Measurements from ENCODE around the gene PLD5.
"Not testable (repeated sequence)": the region's sequence is repeated elsewhere in the genome, so short reads cannot be mapped to it uniquely, and the experiment has no call there.

The PLD5 gene

GRCh38 chr1:242133796-242134195 is 390.7 kb downstream of the PLD5 start:
- no peak for DNase-seq

DNA sequence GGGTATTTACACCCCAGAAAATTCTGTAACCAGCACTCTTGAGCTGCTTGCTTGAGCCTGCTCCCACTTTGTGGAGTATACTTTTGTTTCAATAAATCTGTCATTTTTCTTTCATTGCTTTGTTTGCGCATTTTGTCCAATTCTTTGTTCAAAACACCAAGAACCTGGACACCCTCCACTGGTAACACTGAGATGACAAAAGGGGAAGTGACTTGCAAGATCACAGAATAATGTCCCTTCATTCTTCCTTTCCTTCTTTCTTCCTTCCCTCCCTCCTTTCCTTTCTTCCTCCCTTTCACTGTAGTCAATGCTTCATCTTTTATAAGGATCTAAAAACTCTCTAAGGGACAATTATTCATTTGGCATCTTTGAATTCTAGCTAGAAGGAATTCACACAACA is 391.1 kb downstream of the PLD5 start:
- no peak for DNase-seq

GRCh38 chr1:242132121-242132817 is 392.2 kb downstream of the PLD5 start:
- no peak for DNase-seq

- DNase-seq, result no peak
Measured at GRCh38 chr1:242128951-242129502, 395.5 kb downstream of the PLD5 start.

GRCh38 chr1:242120432-242120831 is 404.1 kb downstream of the PLD5 start:
- DNase-seq, result no peak

- DNase-seq, result no peak
Measured at GRCh38 chr1:242100921-242101320, 423.6 kb downstream of the PLD5 start.

DNA sequence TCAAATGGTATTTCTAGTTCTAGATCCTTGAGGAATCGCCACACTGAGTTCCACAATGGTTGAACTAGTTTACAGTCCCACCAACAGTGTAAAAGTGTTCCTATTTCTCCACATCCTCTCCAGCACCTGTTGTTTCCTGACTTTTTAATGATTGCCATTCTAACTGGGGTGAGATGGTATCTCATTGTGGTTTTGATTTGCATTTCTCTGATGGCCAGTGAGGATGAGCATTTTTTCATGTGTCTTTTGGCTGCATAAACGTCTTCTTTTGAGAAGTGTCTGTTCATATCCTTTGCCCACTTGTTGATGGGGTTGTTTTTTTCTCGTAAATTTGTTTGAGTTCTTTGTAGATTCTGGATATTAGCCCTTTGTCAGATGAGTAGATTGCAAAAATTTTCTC is 427.2 kb downstream of the PLD5 start:
- not testable (repeated sequence) for DNase-seq

GRCh38 chr1:242093116-242093515 is 431.4 kb downstream of the PLD5 start:
- no peak for DNase-seq

GRCh38 chr1:242089911-242090310 is 434.6 kb downstream of the PLD5 start:
- DNase-seq, result no peak

DNA sequence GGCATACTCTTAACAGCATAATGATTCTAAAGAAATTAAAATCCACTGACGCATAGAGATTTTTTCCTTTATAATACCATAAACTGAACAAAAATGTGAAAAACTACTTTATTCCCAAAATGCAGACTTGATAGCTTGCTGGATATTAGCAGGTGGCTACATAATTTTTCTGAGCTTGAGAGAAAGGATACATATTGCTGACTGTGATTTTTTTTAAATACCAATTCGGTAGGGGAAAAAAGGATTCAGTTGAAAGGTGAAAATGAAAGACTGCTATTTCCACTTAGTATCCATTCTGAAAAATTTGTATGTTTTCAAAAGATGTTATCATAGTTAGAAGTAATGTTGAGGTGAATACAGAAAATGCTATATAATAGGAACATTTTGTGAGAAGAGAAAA is 435.6 kb downstream of the PLD5 start:
- DNase-seq, result no peak

DNA sequence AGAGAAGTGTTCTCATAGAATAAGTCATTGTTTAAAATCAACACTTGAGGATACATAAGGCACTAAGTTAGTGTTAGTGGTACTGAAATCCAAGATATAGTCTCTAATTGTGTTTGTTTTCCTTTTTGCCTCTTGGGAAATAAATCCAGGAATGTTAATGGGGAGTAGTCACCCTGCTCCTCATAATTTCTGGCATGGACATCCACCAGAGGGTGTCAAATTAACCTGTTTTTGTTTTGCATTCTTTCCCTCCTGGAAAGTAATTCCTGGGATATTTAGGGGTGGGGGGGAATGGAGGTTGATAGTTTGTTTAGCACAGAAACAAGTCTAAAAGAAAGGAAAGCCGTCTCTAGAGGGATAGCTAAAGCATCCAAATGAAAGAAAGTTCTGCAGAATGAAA is 437.8 kb downstream of the PLD5 start:
- no peak for DNase-seq

DNA sequence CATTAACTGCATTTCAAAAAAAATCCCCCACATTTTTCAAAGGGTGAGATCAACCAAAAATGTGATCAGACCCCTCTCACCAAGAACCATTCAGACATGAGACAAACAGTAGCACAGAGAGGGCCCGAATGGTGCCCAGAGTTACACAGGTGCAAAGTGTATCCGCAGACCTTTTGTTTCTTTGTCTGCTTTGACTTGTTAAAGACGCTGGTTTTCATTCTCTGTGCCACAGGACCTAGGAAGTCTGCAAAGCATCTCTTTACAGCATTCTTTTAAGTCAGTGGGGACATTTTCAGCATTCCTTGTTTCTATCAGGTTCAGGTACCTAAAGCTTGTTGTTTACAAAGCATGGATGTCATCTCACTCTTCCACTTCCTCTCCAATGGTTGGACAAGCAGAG is 438.4 kb downstream of the PLD5 start:
- DNase-seq, result no peak

DNA sequence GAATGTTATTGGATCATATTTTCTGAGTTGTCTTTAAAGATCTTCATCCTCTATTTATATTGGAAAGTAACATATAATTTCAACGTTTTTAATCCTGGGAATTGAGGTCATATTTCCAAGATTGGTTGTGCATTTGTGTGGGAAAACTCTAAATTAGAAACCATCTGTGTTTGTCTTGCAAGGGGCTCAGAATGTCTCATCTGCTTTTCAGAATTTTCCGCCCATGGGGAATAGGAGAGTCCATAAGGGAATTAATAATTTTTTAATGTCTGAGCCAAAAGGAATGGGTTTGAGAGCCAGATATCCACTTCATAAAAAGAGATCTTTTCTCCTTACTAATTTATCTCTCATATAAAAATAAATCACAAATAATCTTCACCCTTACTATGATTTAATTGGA is 440.8 kb downstream of the PLD5 start:
- DNase-seq, result no peak

GRCh38 chr1:242081446-242081845 is 443.1 kb downstream of the PLD5 start:
- DNase-seq, result no peak

GRCh38 chr1:242065813-242066212 is 458.7 kb downstream of the PLD5 start:
- no peak for DNase-seq

GRCh38 chr1:242062271-242062670 is 462.2 kb downstream of the PLD5 start:
- no peak for DNase-seq

DNA sequence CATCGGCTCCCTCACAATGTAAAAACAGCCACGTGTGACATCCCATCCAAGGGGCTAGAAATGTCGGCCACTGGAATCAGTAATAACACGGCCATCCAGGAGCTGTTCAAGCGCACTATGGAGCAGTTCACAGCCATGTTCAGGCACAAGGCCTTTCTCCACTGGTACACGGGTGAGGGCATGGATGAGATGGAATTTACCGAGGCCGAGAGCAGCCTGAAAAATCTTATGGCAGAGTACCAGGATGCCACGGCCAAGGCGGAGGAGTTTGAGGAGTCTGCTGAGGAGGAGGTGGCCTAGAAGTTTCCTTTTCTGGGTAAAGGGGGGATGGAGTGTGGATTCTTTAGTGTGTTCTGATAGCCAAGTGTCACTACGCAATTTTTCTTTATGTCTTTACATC is 464.5 kb downstream of the PLD5 start:
- no peak for DNase-seq

DNA sequence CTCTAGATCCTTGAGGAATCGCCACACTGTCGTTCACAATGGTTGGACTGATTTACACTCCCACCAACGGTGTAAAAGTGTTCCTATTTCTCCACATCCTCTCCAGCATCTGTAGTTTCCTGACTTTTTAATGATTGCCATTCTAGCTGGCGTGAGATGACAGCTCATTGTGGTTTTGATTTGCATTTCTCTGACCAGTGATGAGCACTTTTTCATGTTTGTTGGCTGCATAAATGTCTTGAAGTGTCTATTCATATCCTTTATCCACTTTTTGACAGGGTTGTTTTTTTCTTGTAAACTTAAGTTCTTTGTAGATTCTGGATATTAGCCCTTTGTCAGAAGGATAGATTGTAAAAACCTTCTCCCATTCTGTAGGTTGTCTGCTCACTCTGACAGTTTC is 465.9 kb downstream of the PLD5 start:
- DNase-seq, result not testable (repeated sequence)

DNA sequence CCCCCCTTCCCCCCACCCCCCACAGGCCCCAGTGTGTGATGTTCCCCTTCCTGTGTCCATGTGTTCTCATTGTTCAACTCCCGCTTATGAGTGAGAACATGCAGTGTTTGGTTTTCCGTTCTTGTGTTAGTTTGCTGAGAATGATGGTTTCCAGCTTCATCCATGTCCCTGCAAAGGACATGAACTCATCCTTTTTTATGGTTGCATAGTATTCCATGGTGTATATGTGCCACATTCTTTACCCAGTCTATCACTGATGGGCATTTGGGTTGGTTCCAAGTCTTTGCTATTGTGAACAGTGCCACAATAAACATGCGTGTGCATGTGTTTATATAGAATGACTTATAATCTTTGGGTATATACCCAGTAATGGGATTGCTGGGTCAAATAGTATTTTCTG is 466.3 kb downstream of the PLD5 start:
- DNase-seq, result not testable (repeated sequence)

DNA sequence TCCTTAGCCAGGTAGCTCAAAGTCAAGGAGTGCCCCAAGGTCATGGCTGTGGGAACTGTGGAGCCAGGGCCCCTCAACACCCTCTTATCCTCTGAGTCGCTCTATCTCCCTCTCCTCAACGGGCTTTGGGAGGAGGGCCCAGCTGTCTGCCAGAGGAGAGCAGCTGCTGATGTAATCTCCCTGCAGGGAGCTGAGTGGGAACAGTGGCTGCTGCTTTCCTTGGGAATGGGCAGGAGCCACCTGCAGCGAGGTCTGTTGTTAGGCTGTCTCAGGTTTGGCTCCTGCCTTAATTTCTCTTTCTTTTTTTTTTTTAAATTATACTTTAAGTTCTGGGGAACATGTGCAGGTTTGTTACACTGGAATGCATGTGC is 466.8 kb downstream of the PLD5 start:
- no peak for DNase-seq

DNA sequence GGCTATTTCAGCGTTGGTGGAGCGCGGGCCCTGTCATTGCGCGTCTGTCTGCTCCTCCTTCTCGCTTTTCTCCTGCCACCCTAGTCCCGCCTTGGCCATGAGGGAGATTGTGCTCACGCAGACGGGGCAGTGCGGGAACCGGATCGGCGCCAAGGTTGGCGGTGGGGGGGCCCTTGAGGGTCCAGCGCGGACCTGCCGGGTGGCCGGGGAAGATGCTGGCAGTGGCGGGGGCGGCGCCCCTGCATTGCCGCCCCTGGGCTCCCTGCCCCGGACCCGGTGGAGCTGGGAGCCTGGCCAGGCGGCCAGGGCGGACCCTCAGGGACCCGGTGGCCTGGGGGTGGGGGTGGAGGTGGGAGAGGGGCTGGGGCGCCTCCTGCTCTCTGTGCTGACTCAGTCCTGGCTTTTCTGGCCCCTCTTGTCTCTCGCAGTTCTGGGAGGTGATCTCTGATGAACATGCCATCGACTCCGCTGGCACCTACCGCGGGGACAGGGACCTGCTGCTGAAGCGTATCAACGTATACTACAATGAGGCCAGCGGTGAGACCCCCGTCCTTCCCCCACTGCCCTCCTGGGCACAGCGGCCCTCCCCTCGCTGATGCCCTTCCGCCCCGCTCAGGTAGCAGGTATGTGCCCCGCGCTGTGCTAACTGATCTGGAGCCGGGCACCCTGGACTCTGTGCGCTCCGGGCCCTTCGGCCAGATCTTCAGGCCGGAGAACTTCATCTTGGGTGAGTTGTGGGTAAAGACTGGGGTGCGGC is 467.3 kb downstream of the PLD5 start:
- DNase-seq, result no peak

DNA sequence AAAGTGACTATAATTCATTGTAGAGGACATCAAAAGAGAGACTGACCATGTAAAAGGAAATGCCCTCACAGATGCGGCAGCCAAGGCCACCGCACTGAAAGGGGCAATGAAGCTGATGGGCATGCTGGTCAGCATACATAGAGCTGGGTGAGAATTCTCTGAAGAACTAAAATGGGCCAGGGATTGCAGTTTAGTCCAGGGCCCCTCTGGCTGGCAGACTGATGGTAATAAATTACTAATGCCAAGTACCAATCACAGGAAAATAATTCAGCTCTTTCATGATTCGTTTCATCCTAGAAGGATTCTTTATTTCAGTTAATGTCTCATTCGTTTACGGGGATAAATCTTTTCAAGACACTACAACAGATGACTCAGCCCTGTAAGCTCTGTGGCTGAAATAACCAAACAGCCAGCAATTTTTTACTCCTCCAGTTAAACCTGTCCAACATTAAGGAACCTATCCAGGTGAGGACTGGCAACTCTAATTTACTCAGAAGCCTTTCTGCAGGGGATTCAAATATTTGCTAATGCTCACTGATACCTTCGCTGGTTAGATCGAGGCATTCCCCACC is 468.7 kb downstream of the PLD5 start:
- DNase-seq, result no peak

DNA sequence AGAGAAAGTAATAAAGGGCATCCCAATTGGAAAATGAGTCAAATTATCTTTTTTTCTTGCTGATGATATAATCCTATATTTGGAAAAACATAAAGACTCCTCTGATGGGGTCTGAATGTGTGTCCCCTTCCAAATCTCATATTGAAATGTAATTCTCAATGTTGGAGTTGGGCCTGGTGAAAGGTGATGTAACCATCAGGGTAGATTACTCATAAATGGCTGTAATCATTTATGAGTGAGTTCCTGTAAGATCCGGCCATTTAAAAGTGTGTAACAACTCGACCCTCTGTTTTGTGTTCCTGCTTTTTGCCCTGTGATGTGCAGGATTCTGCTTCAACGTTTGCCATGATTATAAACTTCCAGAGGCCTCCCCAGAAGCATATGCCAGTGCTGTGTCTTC is 481.3 kb downstream of the PLD5 start:
- no peak for DNase-seq

DNA sequence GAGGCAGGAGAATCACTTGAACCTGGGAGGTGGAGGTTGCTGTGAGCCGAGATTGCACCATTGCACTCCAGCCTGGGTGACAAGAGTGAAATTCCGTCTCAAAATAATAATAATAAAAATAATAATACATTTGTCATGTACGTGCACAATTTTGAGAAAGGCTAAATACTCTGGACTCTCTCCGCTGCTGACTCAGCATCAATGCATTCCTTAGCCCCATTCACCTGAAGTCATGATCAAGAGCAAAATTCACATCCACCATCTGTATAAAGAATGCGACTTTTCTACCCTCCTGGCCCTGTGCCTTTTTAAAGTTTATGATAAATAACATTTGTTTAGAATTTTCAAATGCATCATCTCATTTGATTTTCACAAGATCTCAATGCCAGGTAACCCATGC is 490.1 kb downstream of the PLD5 start:
- DNase-seq, result no peak
